Natural killer cell (primary cell): Measurements from ENCODE around the gene KIRREL1. TPM values are rescaled to one million over a fixed set of nuclear protein-coding genes. Genes with fewer than 3 reads are reported as not detected.
A peak's percentile ranks its signal among the peaks of the same experiment; 100 is the strongest.

Source experiments
- ATAC-seq, 3 donors: fragments of 150-1000 bp in 2 of 3; fragments of 200-7000 bp in 1 of 3; cut with Tn5 transposase; 1 replicate in 1 of 3; 2 replicates in 2 of 3; pipeline ENCODE4 v1.10.0; 2021; ENCODE audit warnings: mild to moderate bottlenecking in 2 of 3, moderate library complexity in 2 of 3
- DNase-seq, 2 donors: peaks; one replicate each; pipeline versions ENCODE4 v3.0.0 to v3.0.0-alpha.2; 2013 to 2021; ENCODE audit warnings: mixed read lengths in 1 of 2
- H3K27ac ChIP-seq: one replicate; pipeline ENCODE4 v1.5.1; 2013; ENCODE audit warnings: mild to moderate bottlenecking, low read length
- H3K27me3 ChIP-seq: one replicate; pipeline ENCODE4 v1.6.1; 2013; ENCODE audit warnings: low read length; ENCODE audit not compliant: control insufficient read depth, insufficient read depth
- H3K36me3 ChIP-seq: one replicate; pipeline ENCODE4 v1.6.1; 2013; ENCODE audit warnings: low read length; ENCODE audit not compliant: control insufficient read depth, insufficient read depth
- H3K4me1 ChIP-seq: one replicate; pipeline ENCODE4 v1.6.1; 2013; ENCODE audit warnings: low read length; ENCODE audit not compliant: control insufficient read depth, insufficient read depth
- H3K4me3 ChIP-seq: one replicate; pipeline ENCODE4 v1.5.1; 2013; ENCODE audit warnings: low read length
- H3K9me3 ChIP-seq: one replicate; pipeline ENCODE4 v1.6.1; 2013; ENCODE audit warnings: low read length; ENCODE audit not compliant: control insufficient read depth, insufficient read depth
- H3K27ac Mint-ChIP-seq, 2 donors: one replicate each; pipeline ENCODE4 v1.8.0; 2022; ENCODE audit warnings: mild to moderate bottlenecking in 2 of 2, mixed read lengths in 2 of 2, moderate library complexity in 1 of 2
- H3K27me3 Mint-ChIP-seq, 2 donors: one replicate each; pipeline ENCODE4 v1.8.0; 2022; ENCODE audit warnings: low read depth in 2 of 2, mixed read lengths in 2 of 2
- H3K36me3 Mint-ChIP-seq: one replicate; pipeline ENCODE4 v1.8.0; 2022; ENCODE audit warnings: mixed read lengths
- H3K4me1 Mint-ChIP-seq, 2 donors: one replicate each; pipeline ENCODE4 v1.8.0; 2022; ENCODE audit warnings: mixed read lengths in 2 of 2
- H3K4me3 Mint-ChIP-seq: one replicate; pipeline ENCODE4 v1.8.0; 2022; ENCODE audit warnings: mild to moderate bottlenecking, moderate library complexity, mixed read lengths
- H3K9me3 Mint-ChIP-seq, 2 donors: one replicate each; pipeline ENCODE4 v1.8.0; 2022; ENCODE audit warnings: mixed read lengths in 2 of 2
- WGBS: methylation state at CpG from one replicate; pipeline ENCODE4 v1.1.7; 2013; ENCODE audit warnings: missing lambda C conversion rate; ENCODE audit not compliant: insufficient coverage; 5-methylcytosine and 5-hydroxymethylcytosine counted together
- intact Hi-C: fragments of 100-400 bp; cut with micrococcal nuclease; formaldehyde crosslinking; loops from one replicate; pipeline ENCODE4 v1.14.2; 2022
- total RNA-seq, 4 donors: library from RNA; stranded (reverse); fragments of 120-200 nt in 1 of 4; gene quantifications; one replicate each; pipeline versions ENCODE4 v1.2.3 to v1.2.4, GENCODE V29; 2013 to 2022
- TF ChIP-seq, protein P1 (sequence below): fragments of 200-600 bp; IDR thresholded peaks from one replicate; pipeline ENCODE4 v1.8.0; 2022; ENCODE audit warnings: antibody characterized with exemption

The KIRREL1 gene
- total RNA-seq, 3 donors from 2014 or later (not counting 1 experiment from before 2014, with no cell fraction given), result not detected

DNA sequence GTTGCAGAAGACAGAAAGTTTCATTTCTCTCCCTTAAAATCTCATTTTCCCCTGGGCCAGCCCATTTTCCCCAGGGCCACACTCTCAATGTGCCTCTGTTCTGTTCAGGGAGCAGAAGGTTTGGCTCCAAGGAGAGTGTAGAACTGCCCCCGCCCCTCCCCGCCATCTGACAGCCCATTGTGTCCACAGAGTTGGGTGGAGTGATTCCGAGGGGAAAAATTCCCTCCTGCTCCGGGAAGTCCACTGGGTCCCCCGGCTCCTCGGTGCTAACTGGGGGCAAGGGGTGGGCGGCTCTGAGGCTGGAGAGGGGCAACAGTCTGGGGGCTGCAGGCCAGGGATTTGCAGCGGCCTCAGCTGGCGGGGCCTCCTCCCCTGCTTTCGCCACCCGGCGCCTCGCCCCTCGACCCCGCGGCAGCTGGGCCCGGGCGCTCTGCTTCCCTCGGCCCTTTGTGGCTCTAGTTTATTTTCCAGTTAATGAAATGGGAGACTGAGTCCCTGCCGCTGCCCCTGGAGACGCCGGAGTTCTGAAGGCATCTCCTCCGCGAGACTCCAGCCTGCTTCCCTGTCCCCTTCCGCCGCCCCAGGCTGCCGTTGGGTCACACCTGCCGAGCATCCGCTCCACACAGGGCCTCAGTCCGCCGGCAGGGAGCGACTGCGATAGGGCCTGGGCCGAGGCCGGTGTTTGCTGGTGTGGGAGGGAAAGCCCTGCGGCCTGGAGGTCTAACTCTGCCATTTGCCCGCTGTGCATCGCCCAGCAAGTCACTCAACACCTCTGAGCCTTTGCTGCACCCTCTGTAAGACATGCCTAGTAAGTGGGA lies 14.7 kb upstream of the KIRREL1 start:
- Histone ChIP-seq H3K4me1 (peaks cover 3% of the 10 kb centered on the region), H3K27me3 (no peaks in the 10 kb centered on the region), H3K4me3 (no peak overlapping the region), H3K9me3 (no peaks in the 10 kb centered on the region), H3K27ac (no peak overlapping the region), H3K36me3 (no peaks in the 10 kb centered on the region)
- Mint-ChIP-seq H3K9me3 (no peaks in the 10 kb centered on the region), H3K27me3 (peaks cover 25 to 44% of the 10 kb centered on the region in 2 donors), H3K27ac (no peak overlapping the region), H3K4me1 (no peaks in the 10 kb centered on the region), H3K36me3 (no peaks in the 10 kb centered on the region), H3K4me3 (no peak overlapping the region)
- 49% methylated on average over 38 of the region's 38 CpGs for WGBS
- ATAC-seq (peak in 1 of 3 donors; percentile 37), DNase-seq (no peak)
- TF ChIP-seq, protein P1, sequence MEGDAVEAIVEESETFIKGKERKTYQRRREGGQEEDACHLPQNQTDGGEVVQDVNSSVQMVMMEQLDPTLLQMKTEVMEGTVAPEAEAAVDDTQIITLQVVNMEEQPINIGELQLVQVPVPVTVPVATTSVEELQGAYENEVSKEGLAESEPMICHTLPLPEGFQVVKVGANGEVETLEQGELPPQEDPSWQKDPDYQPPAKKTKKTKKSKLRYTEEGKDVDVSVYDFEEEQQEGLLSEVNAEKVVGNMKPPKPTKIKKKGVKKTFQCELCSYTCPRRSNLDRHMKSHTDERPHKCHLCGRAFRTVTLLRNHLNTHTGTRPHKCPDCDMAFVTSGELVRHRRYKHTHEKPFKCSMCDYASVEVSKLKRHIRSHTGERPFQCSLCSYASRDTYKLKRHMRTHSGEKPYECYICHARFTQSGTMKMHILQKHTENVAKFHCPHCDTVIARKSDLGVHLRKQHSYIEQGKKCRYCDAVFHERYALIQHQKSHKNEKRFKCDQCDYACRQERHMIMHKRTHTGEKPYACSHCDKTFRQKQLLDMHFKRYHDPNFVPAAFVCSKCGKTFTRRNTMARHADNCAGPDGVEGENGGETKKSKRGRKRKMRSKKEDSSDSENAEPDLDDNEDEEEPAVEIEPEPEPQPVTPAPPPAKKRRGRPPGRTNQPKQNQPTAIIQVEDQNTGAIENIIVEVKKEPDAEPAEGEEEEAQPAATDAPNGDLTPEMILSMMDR, result no peak
- intact Hi-C loops, result no loop called here

DNA sequence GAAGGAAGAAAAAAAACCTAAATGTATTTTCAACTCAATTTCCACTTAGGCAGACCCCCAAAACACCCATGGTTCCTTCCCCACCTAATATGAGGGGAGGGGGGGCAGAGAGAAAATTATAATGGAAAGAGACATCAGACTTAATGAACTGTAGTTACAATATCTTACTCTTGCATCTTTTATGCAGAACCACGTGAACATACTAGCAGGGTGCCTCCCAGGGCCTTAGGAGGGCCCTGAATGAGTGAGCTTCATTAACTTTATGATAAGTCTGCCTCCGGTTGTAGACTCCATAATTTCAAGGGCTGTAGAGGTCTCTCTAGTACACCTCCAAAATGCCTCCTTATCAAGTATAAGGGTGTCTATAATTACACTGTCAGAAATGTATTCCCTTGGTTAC lies 11.3 kb upstream of the KIRREL1 start:
- H3K9me3 Mint-ChIP-seq, result no peaks in the 10 kb centered on the region
- H3K4me3 ChIP-seq, result no peak overlapping the region
- H3K4me3 Mint-ChIP-seq, result no peak overlapping the region
- H3K4me1 Mint-ChIP-seq, result no peaks in the 10 kb centered on the region
- no peak overlapping the region for H3K27ac ChIP-seq
- DNase-seq, result no peak
- WGBS, result 70% methylated on average over 2 of the region's 2 CpGs
- no peak overlapping the region for H3K27ac Mint-ChIP-seq
- no peak for ATAC-seq
- peaks cover 32 to 41% of the 10 kb centered on the region in 2 donors for H3K27me3 Mint-ChIP-seq
- TF ChIP-seq, protein P1, result no peak
- H3K4me1 ChIP-seq, result peaks cover 3% of the 10 kb centered on the region
- intact Hi-C loops, result no loop called here
- H3K36me3 Mint-ChIP-seq, result no peaks in the 10 kb centered on the region
- H3K36me3 ChIP-seq, result no peaks in the 10 kb centered on the region
- H3K9me3 ChIP-seq, result no peaks in the 10 kb centered on the region
- no peaks in the 10 kb centered on the region for H3K27me3 ChIP-seq

DNA sequence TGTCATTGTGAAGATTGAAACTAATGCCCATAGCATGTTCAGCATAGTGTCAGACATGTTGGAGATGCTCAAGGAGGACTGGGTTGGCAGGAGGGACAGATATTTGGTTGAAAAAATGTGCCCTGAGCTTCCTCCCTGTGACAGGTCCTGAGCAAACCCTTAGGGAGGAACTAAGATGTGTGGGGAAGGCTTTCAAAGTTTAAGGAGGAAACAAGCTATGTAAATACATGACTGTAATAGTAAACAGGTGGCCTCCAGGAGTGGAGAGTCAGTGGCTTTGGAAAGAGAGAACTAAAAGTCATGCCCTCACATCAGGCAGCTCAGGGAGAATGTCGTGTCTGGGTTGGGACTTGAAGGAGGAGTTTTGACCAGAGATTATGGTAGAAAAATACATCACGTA lies 9.7 kb upstream of the KIRREL1 start:
- H3K27me3 ChIP-seq, result no peaks in the 10 kb centered on the region
- H3K27me3 Mint-ChIP-seq, result peaks cover 34 to 36% of the 10 kb centered on the region in 2 donors
- H3K9me3 ChIP-seq, result no peaks in the 10 kb centered on the region
- no peaks in the 10 kb centered on the region for H3K4me1 Mint-ChIP-seq
- intact Hi-C loops, result no loop called here
- H3K36me3 Mint-ChIP-seq, result no peaks in the 10 kb centered on the region
- DNase-seq (no peak), ATAC-seq (no peak)
- H3K27ac Mint-ChIP-seq, result no peak overlapping the region
- no peaks in the 10 kb centered on the region for H3K9me3 Mint-ChIP-seq
- no peak overlapping the region for H3K4me3 ChIP-seq
- no peaks in the 10 kb centered on the region for H3K36me3 ChIP-seq
- TF ChIP-seq, protein P1, result no peak
- H3K4me1 ChIP-seq, result peaks cover 3% of the 10 kb centered on the region
- WGBS, result 57% methylated on average over 2 of the region's 2 CpGs
- no peak overlapping the region for H3K4me3 Mint-ChIP-seq
- no peak overlapping the region for H3K27ac ChIP-seq

DNA sequence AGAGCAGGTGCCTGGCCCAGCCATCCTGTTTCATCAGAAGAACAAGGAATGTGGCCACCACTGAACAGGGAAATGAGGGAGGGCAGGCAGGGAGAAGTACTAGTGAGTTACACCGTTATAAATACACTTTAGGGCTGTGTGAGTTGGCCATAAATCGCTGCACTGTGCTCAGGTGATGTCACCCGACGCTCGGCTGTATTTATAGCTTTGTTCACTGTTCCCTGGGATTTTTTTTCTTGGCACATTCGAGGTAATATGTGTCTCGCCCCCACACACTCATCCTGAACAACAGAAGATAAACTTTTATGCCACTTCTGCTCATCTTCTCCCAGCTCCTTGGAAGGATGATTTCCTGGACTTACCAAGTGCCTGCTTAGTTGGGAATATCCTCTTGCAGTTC lies 9.0 kb upstream of the KIRREL1 start:
- WGBS, result 81% methylated on average over 7 of the region's 7 CpGs
- no peaks in the 10 kb centered on the region for H3K36me3 ChIP-seq
- TF ChIP-seq, protein P1, result no peak
- no peaks in the 10 kb centered on the region for H3K4me1 Mint-ChIP-seq
- H3K9me3 Mint-ChIP-seq, result no peaks in the 10 kb centered on the region
- H3K4me3 ChIP-seq, result no peak overlapping the region
- no peak for DNase-seq
- no peak for ATAC-seq
- intact Hi-C loops, result no loop called here
- H3K27me3 Mint-ChIP-seq, result peaks cover 31 to 32% of the 10 kb centered on the region in 2 donors
- no peaks in the 10 kb centered on the region for H3K36me3 Mint-ChIP-seq
- no peak overlapping the region for H3K27ac Mint-ChIP-seq
- no peaks in the 10 kb centered on the region for H3K27me3 ChIP-seq
- H3K27ac ChIP-seq, result no peak overlapping the region
- no peaks in the 10 kb centered on the region for H3K9me3 ChIP-seq
- no peaks in the 10 kb centered on the region for H3K4me1 ChIP-seq
- H3K4me3 Mint-ChIP-seq, result no peak overlapping the region
